HEK293 (cell line): ENCODE measurements around the gene GMPS.

Experiments
- ATF2 ChIP-seq: fragments of 450-650 bp; formaldehyde crosslinking; IDR thresholded peaks from 2 replicates; pipeline ENCODE4 v1.5.1; 2016; ENCODE audit warnings: missing biosample characterization, missing genetic modification characterization, low read depth
- CTCF ChIP-seq: fragments of 450-650 bp; formaldehyde crosslinking; IDR thresholded peaks from 2 replicates; pipeline ENCODE4 v1.5.1; 2016; ENCODE audit warnings: missing biosample characterization, missing genetic modification characterization
- MEIS1 ChIP-seq: sonication (generic); formaldehyde crosslinking; IDR thresholded peaks from 2 replicates; pipeline ENCODE4 v1.8.1; 2022; ENCODE audit warnings: missing genetic modification reagents, mild to moderate bottlenecking, borderline replicate concordance
- REST ChIP-seq: fragments of 450-650 bp; formaldehyde crosslinking; IDR thresholded peaks from 2 replicates; pipeline ENCODE4 v1.5.1; 2016; ENCODE audit warnings: missing biosample characterization, missing genetic modification characterization
- YY1 ChIP-seq: fragments of 450-650 bp; formaldehyde crosslinking; IDR thresholded peaks from 2 replicates; pipeline ENCODE4 v1.5.1; 2018; ENCODE audit warnings: missing biosample characterization, missing genetic modification characterization
- ZBTB49 ChIP-seq: fragments of 450-650 bp; formaldehyde crosslinking; IDR thresholded peaks from 2 replicates; pipeline ENCODE4 v1.5.1; 2016; ENCODE audit warnings: missing biosample characterization, missing genetic modification characterization, low read depth
- ZNF138 ChIP-seq: fragments of 450-650 bp; formaldehyde crosslinking; IDR thresholded peaks from 2 replicates; pipeline ENCODE4 v1.5.1; 2016; ENCODE audit warnings: missing biosample characterization, missing genetic modification characterization, borderline replicate concordance
- ZNF335 ChIP-seq: fragments of 450-650 bp; formaldehyde crosslinking; conservative IDR thresholded peaks from 2 replicates; pipeline ENCODE4 v1.5.1; 2016; ENCODE audit warnings: missing biosample characterization, missing genetic modification characterization
- ZNF391 ChIP-seq: fragments of 450-650 bp; formaldehyde crosslinking; IDR thresholded peaks from 2 replicates; pipeline ENCODE4 v1.5.1; 2016; ENCODE audit warnings: low read depth, missing biosample characterization, missing genetic modification characterization, borderline replicate concordance
- ZNF561 ChIP-seq: fragments of 450-650 bp; IDR thresholded peaks from 2 replicates; pipeline ENCODE4 v1.5.1; 2018; ENCODE audit warnings: missing biosample characterization, missing genetic modification characterization, borderline replicate concordance
- ZNF677 ChIP-seq: fragments of 450-650 bp; IDR thresholded peaks from 2 replicates; pipeline ENCODE4 v1.5.0; 2018; ENCODE audit warnings: missing biosample characterization, mild to moderate bottlenecking, missing genetic modification characterization, moderate library complexity
- ZNF830 ChIP-seq: fragments of 450-650 bp; IDR thresholded peaks from 2 replicates; pipeline ENCODE4 v1.5.0; 2018; ENCODE audit warnings: missing biosample characterization, missing genetic modification characterization, low read depth, mild to moderate bottlenecking, moderate library complexity
- ZSCAN18 ChIP-seq: fragments of 450-650 bp; formaldehyde crosslinking; IDR thresholded peaks from 2 replicates; pipeline ENCODE4 v1.5.1; 2016; ENCODE audit warnings: missing biosample characterization, missing genetic modification characterization

- TF ChIP-seq YY1 (tag by site-specific recombination) (no peak), CTCF (tag by site-specific recombination) (no peak), ZSCAN18 (tag by site-specific recombination) (no peak), ZNF561 (tag by site-specific recombination) (no peak), ZBTB49 (tag by site-specific recombination) (no peak), REST (tag by site-specific recombination) (no peak), ZNF335 (no peak), ATF2 (tag by site-specific recombination) (no peak), ZNF677 (tag by site-specific recombination) (no peak), MEIS1 (CRISPR knock-in tag) (no peak), ZNF830 (tag by site-specific recombination) (no peak), ZNF391 (no peak), ZNF138 (tag by site-specific recombination) (no peak)
Measured at GRCh38 chr3:155843569-155843968, 26.9 kb upstream of the GMPS start.
